ENCODE data around the gene SIPA1L3.

The SIPA1L3 gene

GRCh38 chr19:37961198-37961597 lies 54.2 kb downstream of the SIPA1L3 start:
- DNase-seq (ENCODE audit: low read depth, low spot score), result no peak
- Histone ChIP-seq H3K4me3 (ENCODE audit: low read length) (no peak overlapping the region), H3K9me3 (ENCODE audit: control insufficient read depth, insufficient read depth, low read length) (no peaks in the 10 kb centered on the region), H3K36me3 (ENCODE audit: control insufficient read depth, insufficient read depth, low read length) (no peaks in the 10 kb centered on the region), H3K4me1 (ENCODE audit: control insufficient read depth, insufficient read depth, low read length) (0 out of 2 replicates have a peak, but pooled peaks cover 1% of the 10 kb centered on the region), H3K27ac (ENCODE audit: low read length) (no peak overlapping the region), H3K27me3 (ENCODE audit: control insufficient read depth, insufficient read depth, low read length) (no peaks in the 10 kb centered on the region)
- WGBS (ENCODE audit: insufficient coverage, insufficient read length), result no CpG with 5 or more reads among the region's 4 CpGs

GRCh38 chr19:37963190-37963936 lies 56.4 kb downstream of the SIPA1L3 start:
- no peaks in the 10 kb centered on the region for H3K27me3 ChIP-seq (ENCODE audit: control insufficient read depth, insufficient read depth, low read length)
- no peak overlapping the region for H3K4me3 ChIP-seq (ENCODE audit: low read length)
- 0 out of 2 replicates have a peak, but pooled peaks cover 3% of the 10 kb centered on the region for H3K4me1 ChIP-seq (ENCODE audit: control insufficient read depth, insufficient read depth, low read length)
- WGBS (ENCODE audit: insufficient coverage, insufficient read length), result no CpG with 5 or more reads among the region's 4 CpGs
- no peak for DNase-seq (ENCODE audit: low read depth, low spot score)
- no peaks in the 10 kb centered on the region for H3K9me3 ChIP-seq (ENCODE audit: control insufficient read depth, insufficient read depth, low read length)
- H3K36me3 ChIP-seq (ENCODE audit: control insufficient read depth, insufficient read depth, low read length), result no peaks in the 10 kb centered on the region
- H3K27ac ChIP-seq (ENCODE audit: low read length), result no peak overlapping the region

- H3K27me3 ChIP-seq (ENCODE audit: control insufficient read depth, insufficient read depth, low read length), result no peaks in the 10 kb centered on the region
- 0 out of 2 replicates have a peak, but pooled peaks cover 3% of the 10 kb centered on the region for H3K4me1 ChIP-seq (ENCODE audit: control insufficient read depth, insufficient read depth, low read length)
- DNase-seq (ENCODE audit: low read depth, low spot score), result no peak
- H3K36me3 ChIP-seq (ENCODE audit: control insufficient read depth, insufficient read depth, low read length), result no peaks in the 10 kb centered on the region
- H3K27ac ChIP-seq (ENCODE audit: low read length), result no peak overlapping the region
- no peak overlapping the region for H3K4me3 ChIP-seq (ENCODE audit: low read length)
- no CpG with 5 or more reads among the region's 2 CpGs for WGBS (ENCODE audit: insufficient coverage, insufficient read length)
- no peaks in the 10 kb centered on the region for H3K9me3 ChIP-seq (ENCODE audit: control insufficient read depth, insufficient read depth, low read length)
These were observed 57.1 kb downstream of the SIPA1L3 start for GRCh38 chr19:37964109-37964508.

- WGBS (ENCODE audit: insufficient coverage, insufficient read length), result no CpG with 5 or more reads among the region's 8 CpGs
- H3K27ac ChIP-seq (ENCODE audit: low read length), result no peak overlapping the region
- H3K4me1 ChIP-seq (ENCODE audit: control insufficient read depth, insufficient read depth, low read length), result 0 out of 2 replicates have a peak, but pooled peaks cover 3% of the 10 kb centered on the region
- no peak for DNase-seq (ENCODE audit: low read depth, low spot score)
- no peaks in the 10 kb centered on the region for H3K9me3 ChIP-seq (ENCODE audit: control insufficient read depth, insufficient read depth, low read length)
- H3K27me3 ChIP-seq (ENCODE audit: control insufficient read depth, insufficient read depth, low read length), result no peaks in the 10 kb centered on the region
- H3K36me3 ChIP-seq (ENCODE audit: control insufficient read depth, insufficient read depth, low read length), result no peaks in the 10 kb centered on the region
- no peak overlapping the region for H3K4me3 ChIP-seq (ENCODE audit: low read length)
These were observed 59.2 kb downstream of the SIPA1L3 start for GRCh38 chr19:37966211-37966661.

GRCh38 chr19:37966662-37967231 lies 59.7 kb downstream of the SIPA1L3 start:
- H3K27ac ChIP-seq (ENCODE audit: low read length), result no peak overlapping the region
- no CpG with 5 or more reads among the region's 12 CpGs for WGBS (ENCODE audit: insufficient coverage, insufficient read length)
- H3K36me3 ChIP-seq (ENCODE audit: control insufficient read depth, insufficient read depth, low read length), result no peaks in the 10 kb centered on the region
- 0 out of 2 replicates have a peak, but pooled peaks cover 3% of the 10 kb centered on the region for H3K4me1 ChIP-seq (ENCODE audit: control insufficient read depth, insufficient read depth, low read length)
- no peak overlapping the region for H3K4me3 ChIP-seq (ENCODE audit: low read length)
- no peaks in the 10 kb centered on the region for H3K27me3 ChIP-seq (ENCODE audit: control insufficient read depth, insufficient read depth, low read length)
- no peak for DNase-seq (ENCODE audit: low read depth, low spot score)
- H3K9me3 ChIP-seq (ENCODE audit: control insufficient read depth, insufficient read depth, low read length), result no peaks in the 10 kb centered on the region

- WGBS (ENCODE audit: insufficient coverage, insufficient read length), result no CpG with 5 or more reads among the region's 5 CpGs
- Histone ChIP-seq H3K27me3 (ENCODE audit: control insufficient read depth, insufficient read depth, low read length) (no peaks in the 10 kb centered on the region), H3K4me3 (ENCODE audit: low read length) (no peak overlapping the region), H3K4me1 (ENCODE audit: control insufficient read depth, insufficient read depth, low read length) (0 out of 2 replicates have a peak, but pooled peaks cover 3% of the 10 kb centered on the region), H3K27ac (ENCODE audit: low read length) (no peak overlapping the region), H3K36me3 (ENCODE audit: control insufficient read depth, insufficient read depth, low read length) (no peaks in the 10 kb centered on the region), H3K9me3 (ENCODE audit: control insufficient read depth, insufficient read depth, low read length) (no peaks in the 10 kb centered on the region)
- no peak for DNase-seq (ENCODE audit: low read depth, low spot score)
These were observed 62.7 kb downstream of the SIPA1L3 start for GRCh38 chr19:37969695-37970094.

- WGBS (ENCODE audit: insufficient coverage, insufficient read length), result no CpG with 5 or more reads among the region's 4 CpGs
- DNase-seq (ENCODE audit: low read depth, low spot score), result no peak
- Histone ChIP-seq H3K4me3 (ENCODE audit: low read length) (no peak overlapping the region), H3K27me3 (ENCODE audit: control insufficient read depth, insufficient read depth, low read length) (no peaks in the 10 kb centered on the region), H3K4me1 (ENCODE audit: control insufficient read depth, insufficient read depth, low read length) (0 out of 2 replicates have a peak, but pooled peaks cover 3% of the 10 kb centered on the region), H3K36me3 (ENCODE audit: control insufficient read depth, insufficient read depth, low read length) (no peaks in the 10 kb centered on the region), H3K9me3 (ENCODE audit: control insufficient read depth, insufficient read depth, low read length) (no peaks in the 10 kb centered on the region), H3K27ac (ENCODE audit: low read length) (no peak overlapping the region)
These were observed 63.7 kb downstream of the SIPA1L3 start for GRCh38 chr19:37970699-37971098.

- no peaks in the 10 kb centered on the region for H3K36me3 ChIP-seq (ENCODE audit: control insufficient read depth, insufficient read depth, low read length)
- no peak overlapping the region for H3K27ac ChIP-seq (ENCODE audit: low read length)
- no peak overlapping the region for H3K4me3 ChIP-seq (ENCODE audit: low read length)
- no peaks in the 10 kb centered on the region for H3K4me1 ChIP-seq (ENCODE audit: control insufficient read depth, insufficient read depth, low read length)
- no peak for DNase-seq (ENCODE audit: low read depth, low spot score)
- H3K9me3 ChIP-seq (ENCODE audit: control insufficient read depth, insufficient read depth, low read length), result no peaks in the 10 kb centered on the region
- no CpG with 5 or more reads among the region's 3 CpGs for WGBS (ENCODE audit: insufficient coverage, insufficient read length)
- H3K27me3 ChIP-seq (ENCODE audit: control insufficient read depth, insufficient read depth, low read length), result no peaks in the 10 kb centered on the region
These were observed 65.8 kb downstream of the SIPA1L3 start for GRCh38 chr19:37972803-37973202.

GRCh38 chr19:37973666-37974065 lies 66.7 kb downstream of the SIPA1L3 start:
- no peak overlapping the region for H3K27ac ChIP-seq (ENCODE audit: low read length)

GRCh38 chr19:37975071-37975470 lies 68.1 kb downstream of the SIPA1L3 start:
- DNase-seq (ENCODE audit: low read depth, low spot score), result no peak
- WGBS (ENCODE audit: insufficient coverage, insufficient read length), result no CpG with 5 or more reads among the region's 13 CpGs

More at GRCh38 chr19:37973666-37974065, 66.7 kb downstream of the SIPA1L3 start:
- H3K27me3 ChIP-seq (ENCODE audit: control insufficient read depth, insufficient read depth, low read length), result no peaks in the 10 kb centered on the region
- DNase-seq (ENCODE audit: low read depth, low spot score), result no peak
- no peak overlapping the region for H3K4me3 ChIP-seq (ENCODE audit: low read length)
- H3K9me3 ChIP-seq (ENCODE audit: control insufficient read depth, insufficient read depth, low read length), result no peaks in the 10 kb centered on the region
- H3K36me3 ChIP-seq (ENCODE audit: control insufficient read depth, insufficient read depth, low read length), result no peaks in the 10 kb centered on the region
- WGBS (ENCODE audit: insufficient coverage, insufficient read length), result no CpG with 5 or more reads among the region's 2 CpGs
- no peaks in the 10 kb centered on the region for H3K4me1 ChIP-seq (ENCODE audit: control insufficient read depth, insufficient read depth, low read length)

More at GRCh38 chr19:37975071-37975470, 68.1 kb downstream of the SIPA1L3 start:
- H3K4me1 ChIP-seq (ENCODE audit: control insufficient read depth, insufficient read depth, low read length), result 0 out of 2 replicates have a peak, but pooled peaks cover 2% of the 10 kb centered on the region
- no peaks in the 10 kb centered on the region for H3K27me3 ChIP-seq (ENCODE audit: control insufficient read depth, insufficient read depth, low read length)
- no peak overlapping the region for H3K27ac ChIP-seq (ENCODE audit: low read length)
- H3K36me3 ChIP-seq (ENCODE audit: control insufficient read depth, insufficient read depth, low read length), result no peaks in the 10 kb centered on the region
- H3K9me3 ChIP-seq (ENCODE audit: control insufficient read depth, insufficient read depth, low read length), result no peaks in the 10 kb centered on the region
- no peak overlapping the region for H3K4me3 ChIP-seq (ENCODE audit: low read length)

All from iPS DF 6.9 (cell line).